Esophagus squamous epithelium (tissue), 5 donors: ENCODE data around the gene SHISA2. TPM values are rescaled to one million over a fixed set of nuclear protein-coding genes. Genes with fewer than 3 reads are reported as not detected.
A peak's percentile ranks its signal among the peaks of the same experiment; 100 is the strongest.
"Not testable (repeated sequence)": the region's sequence is repeated elsewhere in the genome, so short reads cannot be mapped to it uniquely, and the experiment has no call there.

ENCODE experiments used
- DNase-seq: peaks from one replicate; lab custom pipeline; 2025; lab: John Stamatoyannopoulos, UW
- H3K27ac ChIP-seq, 4 donors: fragments of 200-600 bp; sonication (generic); one replicate each; pipeline ENCODE4 v1.5.1; 2016 to 2019; ENCODE audit warnings: mild to moderate bottlenecking in 1 of 4
- H3K27me3 ChIP-seq, 4 donors: fragments of 200-600 bp; sonication (generic); 1 replicate in 3 of 4; 2 replicates in 1 of 4; pipeline versions ENCODE4 v1.5.1 to v1.6.0; 2017 to 2021; ENCODE audit warnings: antibody characterized with exemption in 1 of 4
- H3K36me3 ChIP-seq, 3 donors: fragments of 200-600 bp; sonication (generic); one replicate each; pipeline ENCODE4 v1.5.1; 2016 to 2019
- H3K4me1 ChIP-seq, 3 donors: fragments of 200-600 bp; sonication (generic); one replicate each; pipeline ENCODE4 v1.5.1; 2017 to 2019
- H3K4me3 ChIP-seq, 4 donors: fragments of 200-600 bp; sonication (generic); 1 replicate in 3 of 4; 2 replicates in 1 of 4; pipeline ENCODE4 v1.5.1; 2016 to 2019; ENCODE audit warnings: mild to moderate bottlenecking in 2 of 4, moderate library complexity in 1 of 4
- H3K9me3 ChIP-seq, 3 donors: fragments of 200-600 bp; sonication (generic); one replicate each; pipeline ENCODE4 v1.5.1; 2016 to 2019
- CTCF ChIP-seq, 6 experiments: fragments of 450-650 bp in 4 of 6; fragments of 200-600 bp in 2 of 6; sonication (generic) in 2 of 6; IDR thresholded peaks; one replicate each; pipeline ENCODE4 v1.5.1; 2016 to 2019; ENCODE audit warnings: antibody characterized with exemption in 6 of 6, mild to moderate bottlenecking in 4 of 6, moderate library complexity in 4 of 6
- POLR2A ChIP-seq, 4 donors: fragments of 450-650 bp; IDR thresholded peaks; one replicate each; pipeline ENCODE4 v1.6.1; 2017; ENCODE audit warnings: antibody characterized with exemption in 4 of 4, mild to moderate bottlenecking in 4 of 4, moderate library complexity in 3 of 4
- WGBS, 2 donors: methylation state at CpG; one replicate each; pipeline ENCODE4 v1.1.5; 2018; 5-methylcytosine and 5-hydroxymethylcytosine counted together
- intact Hi-C: fragments of 100-400 bp; cut with DNase I; formaldehyde crosslinking; loops from one replicate; pipeline ENCODE4 v1.15.0; 2022
- total RNA-seq, 4 donors: library from RNA; depleted of rRNA; stranded (reverse); fragments of >200 nt; gene quantifications; one replicate each; pipeline ENCODE4 v1.1.0, GENCODE V29; 2016
- donor health status: DM: yes; HTN: yes; CAD: no.

SHISA2 gene
- total RNA-seq, 4 donors from 2014 or later, result 0.23 to 0.38 TPM; not detected in 2

GRCh38 chr13:26074706-26075105 lies 22.9 kb upstream of the SHISA2 start:
- Histone ChIP-seq H3K4me3 (no peak overlapping the region), H3K9me3 (no peaks in the 10 kb centered on the region), H3K4me1 (peaks cover 0 to 5% (median 0%) of the 10 kb centered on the region in 3 donors), H3K27ac (no peak overlapping the region), H3K27me3 (peaks cover 0 to 47% (median 0%) of the 10 kb centered on the region in 4 donors), H3K36me3 (no peaks in the 10 kb centered on the region)
- 13 to 16% methylated on average over 12 of the region's 16 CpGs for WGBS, 2 donors
- TF ChIP-seq CTCF (IDR thresholded peaks at IDR 0.05) (no peak), POLR2A (IDR thresholded peaks at IDR 0.05) (no peak)
- intact Hi-C loops, result no loop called here
- DNase-seq, result no peak

- intact Hi-C loops, H3K36me3 ChIP-seq, H3K27ac ChIP-seq, H3K4me3 ChIP-seq, H3K4me1 ChIP-seq, DNase-seq, H3K9me3 ChIP-seq: not testable (repeated sequence)
- peak in 4 of 6 experiments; percentile 23 to 44 (median 32) for TF ChIP-seq CTCF (IDR thresholded peaks at IDR 0.05)
- H3K27me3 ChIP-seq, result peaks cover 0 to 46% (median 0%) of the 10 kb centered on the region in 4 donors
- WGBS, 2 donors, result 16 to 20% methylated on average over 5 of the region's 7 CpGs
Measured at GRCh38 chr13:26072335-26072734, 20.5 kb upstream of the SHISA2 start.

GRCh38 chr13:26071691-26072090 lies 19.9 kb upstream of the SHISA2 start:
- intact Hi-C loops, result no loop called here
- Histone ChIP-seq H3K4me1 (peaks cover 0 to 5% (median 0%) of the 10 kb centered on the region in 3 donors), H3K36me3 (no peaks in the 10 kb centered on the region), H3K4me3 (no peak overlapping the region), H3K27ac (no peak overlapping the region), H3K9me3 (no peaks in the 10 kb centered on the region), H3K27me3 (peaks cover 0 to 39% (median 0%) of the 10 kb centered on the region in 4 donors)
- TF ChIP-seq CTCF (IDR thresholded peaks at IDR 0.05) (no peak), POLR2A (IDR thresholded peaks at IDR 0.05) (no peak)
- WGBS, 2 donors, result 11 to 69% methylated on average over 1 to 2 of the region's 2 CpGs
- no peak for DNase-seq

- not testable (repeated sequence) for H3K36me3 ChIP-seq, H3K4me1 ChIP-seq, H3K4me3 ChIP-seq, H3K9me3 ChIP-seq, DNase-seq, H3K27ac ChIP-seq
- 69 to 83% methylated on average over 7 to 8 of the region's 8 CpGs for WGBS, 2 donors
- H3K27me3 ChIP-seq, result peaks cover 0 to 21% (median 0%) of the 10 kb centered on the region in 4 donors
- intact Hi-C loops, result loop anchor here (5.0 kb wide), 1 partner anchor 497 kb away; no protein-coding TSS in a partner anchor
Measured at GRCh38 chr13:26069642-26070041, 17.8 kb upstream of the SHISA2 start.

GRCh38 chr13:26068372-26068771 lies 16.6 kb upstream of the SHISA2 start:
- intact Hi-C loops, result loop anchor here (5.0 kb wide), 1 partner anchor 496 kb away; no protein-coding TSS in a partner anchor

GRCh38 chr13:26067601-26068000 lies 15.8 kb upstream of the SHISA2 start:
- peaks cover 0 to 13% (median 0%) of the 10 kb centered on the region in 4 donors for H3K27me3 ChIP-seq
- no peaks in the 10 kb centered on the region for H3K9me3 ChIP-seq
- 87 to 90% methylated on average over 3 of the region's 3 CpGs for WGBS, 2 donors
- H3K4me1 ChIP-seq, result no peaks in the 10 kb centered on the region
- H3K36me3 ChIP-seq, result no peaks in the 10 kb centered on the region
- no peak for TF ChIP-seq POLR2A (IDR thresholded peaks at IDR 0.05)
- TF ChIP-seq CTCF (IDR thresholded peaks at IDR 0.05), result no peak
- no peak overlapping the region for H3K27ac ChIP-seq
- intact Hi-C loops, result loop anchor here (5.0 kb wide), 1 partner anchor 495 kb away; no protein-coding TSS in a partner anchor
- DNase-seq, result no peak
- H3K4me3 ChIP-seq, result no peak overlapping the region

More at GRCh38 chr13:26068372-26068771, 16.6 kb upstream of the SHISA2 start:
- 87 to 97% methylated on average over 2 of the region's 2 CpGs for WGBS, 2 donors
- not testable (repeated sequence) for H3K9me3 ChIP-seq, H3K4me3 ChIP-seq, H3K27ac ChIP-seq, DNase-seq, H3K36me3 ChIP-seq, H3K4me1 ChIP-seq
- H3K27me3 ChIP-seq, result peaks cover 0 to 13% (median 0%) of the 10 kb centered on the region in 4 donors

- H3K9me3 ChIP-seq, H3K27ac ChIP-seq, H3K4me3 ChIP-seq, H3K36me3 ChIP-seq, DNase-seq, H3K4me1 ChIP-seq: not testable (repeated sequence)
- intact Hi-C loops, result loop anchor here (5.0 kb wide), 1 partner anchor 494 kb away; no protein-coding TSS in a partner anchor
- 0 to 65% methylated on average over 1 to 6 of the region's 7 CpGs for whole genome bisulfite sequencing, 2 donors
- peaks cover 0 to 12% (median 0%) of the 10 kb centered on the region in 4 donors for H3K27me3 ChIP-seq
Measured at GRCh38 chr13:26066492-26066891, 14.7 kb upstream of the SHISA2 start.
